HG02885 (cell line): Measurements from ENCODE around the gene TDP1.

Experiments used
- ATAC-seq: cut with Tn5 transposase; IDR thresholded peaks from one replicate; pipeline ENCODE4 v1.9.1; 2021; ENCODE audit warnings: mild to moderate bottlenecking; ENCODE audit not compliant: unreplicated experiment, poor library complexity

The TDP1 gene

DNA sequence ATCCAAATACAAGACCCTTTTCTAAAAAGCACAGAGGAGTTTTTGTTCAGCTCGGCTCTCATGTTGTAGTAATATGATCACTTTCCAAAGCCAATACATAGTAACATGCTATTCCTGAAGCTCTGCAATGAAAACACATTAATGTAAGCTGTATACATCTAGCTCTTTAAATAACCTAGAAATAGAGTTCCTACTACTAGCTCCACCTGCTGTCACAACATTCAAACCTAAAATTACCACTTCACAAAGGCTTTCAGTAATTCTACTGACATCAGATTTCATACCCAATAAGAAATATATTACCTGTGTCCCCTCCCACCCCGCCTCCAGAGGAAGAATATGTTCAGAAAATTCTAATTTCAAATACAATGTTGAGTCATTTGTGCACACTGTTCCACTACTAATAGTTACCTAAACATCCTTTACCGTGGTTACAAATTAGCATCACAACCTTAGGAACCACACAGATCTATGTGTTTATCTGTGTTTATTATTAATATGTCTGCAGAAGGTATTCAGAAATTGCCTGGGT, 19.0 kb upstream of the TDP1 start:
- no peak for ATAC-seq

- no peak for ATAC-seq
These were observed 13.8 kb upstream of the TDP1 start for GRCh38 chr14:89941830-89942377.

- ATAC-seq, result no peak
These were observed 8.4 kb upstream of the TDP1 start for GRCh38 chr14:89947344-89947743.

GRCh38 chr14:89952576-89952975, 3.2 kb upstream of the TDP1 start:
- ATAC-seq, result no peak

GRCh38 chr14:89953602-89954001, 2.1 kb upstream of the TDP1 start:
- ATAC-seq, result no peak

DNA sequence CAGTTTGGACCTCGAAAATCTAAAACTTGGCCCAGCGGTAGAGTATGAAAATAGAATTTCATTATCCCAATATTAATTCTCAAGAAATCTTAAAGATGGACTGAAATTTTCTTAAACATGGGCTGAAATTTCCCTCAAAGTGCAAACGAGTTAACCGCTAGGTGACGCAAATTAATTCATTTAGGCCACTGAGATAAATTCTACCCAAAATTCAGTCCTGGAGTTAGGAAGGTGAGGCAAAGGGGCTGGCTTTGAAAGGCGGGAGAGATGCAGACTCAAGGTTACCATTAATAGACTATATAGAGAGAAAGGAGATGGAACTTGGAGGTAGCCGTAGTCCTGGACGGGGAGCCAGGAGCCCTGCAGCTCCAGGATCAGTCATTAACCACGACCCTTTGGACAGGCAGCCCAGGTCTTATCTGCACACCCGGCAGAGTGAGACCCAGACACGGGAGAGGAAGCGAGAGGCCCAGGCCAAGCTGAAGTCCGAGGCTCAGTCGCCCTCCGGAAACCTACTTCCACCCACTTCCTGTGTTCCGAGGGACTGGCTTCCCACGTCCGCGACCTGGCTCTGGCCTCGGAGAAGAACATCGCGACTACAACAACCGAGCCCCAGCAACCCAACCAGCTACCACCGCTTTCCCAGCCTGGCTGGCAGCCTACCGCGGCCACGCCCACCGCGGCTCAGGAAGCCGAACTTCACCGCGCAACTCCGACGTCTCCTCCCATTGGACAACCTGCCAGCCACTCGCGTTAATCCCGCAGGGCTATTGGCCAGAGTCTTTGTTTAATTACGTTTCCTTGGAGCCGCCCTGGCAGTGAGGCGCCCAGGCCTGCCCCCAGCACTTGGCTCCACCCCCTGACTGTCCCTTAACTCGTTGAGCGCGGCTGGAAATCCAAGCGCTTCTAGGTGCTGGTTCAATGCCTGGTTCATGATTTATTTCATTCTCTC, 1.4 kb upstream of the TDP1 start, which contains the start of gene EFCAB11:
TSS of gene EFCAB11 (minus strand) at position 661 of the 952 bp plus-strand sequence. CDS start at position 591, 70 bp downstream.
- peak; percentile 85 for ATAC-seq

- ATAC-seq, result peak; percentile 21
These were observed 544 bp upstream of the TDP1 start for GRCh38 chr14:89955022-89955744.

DNA sequence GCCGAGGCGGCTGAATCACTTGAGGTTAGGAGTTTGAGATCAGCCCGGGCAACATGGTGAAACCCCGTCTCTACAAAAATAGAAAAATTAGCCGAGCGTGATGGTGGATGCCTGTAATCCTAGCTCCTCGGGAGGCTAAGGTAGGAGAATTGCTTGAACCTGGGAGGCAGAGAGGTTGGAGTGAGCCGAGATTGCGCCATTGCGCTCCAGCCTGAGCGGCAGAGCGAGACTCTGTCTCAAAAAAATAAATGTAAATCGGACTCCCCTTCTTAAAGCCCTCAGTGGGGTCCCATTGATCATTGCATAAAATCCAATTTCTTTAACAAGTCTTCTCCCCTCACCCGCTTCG, 908 bp downstream of the TDP1 start:
- no peak for ATAC-seq

- no peak for ATAC-seq
These were observed 1.6 kb downstream of the TDP1 start for GRCh38 chr14:89957376-89957775.

- no peak for ATAC-seq
These were observed 2.1 kb downstream of the TDP1 start for GRCh38 chr14:89957791-89958190.

DNA sequence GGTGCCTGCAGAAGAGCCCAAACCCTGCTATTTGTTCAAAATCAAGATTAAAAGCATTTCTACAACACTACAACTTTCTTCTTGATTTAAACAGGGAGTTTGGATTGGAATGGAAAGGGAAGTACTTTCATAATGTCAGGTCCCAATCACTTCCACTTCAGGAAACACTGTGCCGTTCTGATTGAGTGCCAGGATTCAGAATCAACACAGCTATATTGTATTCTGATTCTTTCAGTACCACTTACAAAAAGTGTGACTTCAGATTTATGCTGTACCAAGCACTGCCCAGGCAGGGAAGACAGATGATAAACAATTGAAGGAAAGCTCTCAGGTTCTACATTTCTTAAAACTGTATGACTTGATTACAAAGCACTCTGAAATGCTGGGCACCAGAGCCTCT, 3.2 kb downstream of the TDP1 start:
- ATAC-seq, result no peak

DNA sequence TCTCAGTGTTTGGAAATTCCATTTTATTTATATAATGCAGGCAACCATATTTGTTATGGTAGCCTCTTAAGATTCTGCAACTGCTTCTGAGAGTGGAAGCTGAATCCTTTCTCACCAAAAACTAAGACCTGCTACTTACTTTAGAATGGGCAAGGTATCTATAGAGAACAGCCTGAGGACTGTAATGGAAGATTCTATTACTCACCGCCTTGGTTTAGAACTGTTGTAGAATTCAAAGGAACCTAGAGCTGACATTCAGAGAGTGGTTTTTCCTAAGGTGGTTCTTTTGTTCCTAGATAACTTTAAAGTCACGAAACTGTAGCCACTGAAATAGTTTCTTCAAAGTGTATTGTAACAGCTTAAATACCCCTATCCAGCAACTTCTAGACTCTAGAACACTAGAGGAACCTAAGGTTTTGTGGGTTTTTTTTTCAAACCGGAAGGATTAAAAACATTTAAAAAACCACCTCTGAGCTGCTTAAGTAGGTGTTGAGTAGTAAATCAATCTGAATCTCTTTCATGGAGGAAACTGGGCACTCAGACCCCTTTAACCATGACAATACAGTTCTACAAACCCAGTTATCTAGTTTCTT, 4.2 kb downstream of the TDP1 start:
- no peak for ATAC-seq

DNA sequence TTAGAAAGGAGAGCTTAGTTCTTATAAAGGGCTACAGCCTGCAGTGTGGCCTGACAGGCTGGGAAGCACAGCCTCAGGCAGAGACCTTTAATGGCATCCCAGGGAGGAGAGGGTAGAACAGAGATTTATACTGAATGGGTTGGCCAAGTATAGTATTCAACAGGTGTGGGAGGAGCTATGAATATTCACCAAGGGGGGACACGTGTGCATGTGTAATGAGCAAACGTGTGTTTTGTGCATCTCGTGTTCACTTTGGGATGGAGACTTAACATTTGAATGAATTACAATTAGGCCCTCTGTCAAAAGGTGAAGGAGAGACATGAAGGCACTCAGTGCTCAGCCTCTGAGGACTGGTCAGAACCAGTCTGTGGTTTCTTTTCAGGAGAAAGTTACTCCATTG, 5.2 kb downstream of the TDP1 start:
- ATAC-seq, result no peak

- no peak for ATAC-seq
These were observed 7.7 kb downstream of the TDP1 start for GRCh38 chr14:89963288-89963978.

DNA sequence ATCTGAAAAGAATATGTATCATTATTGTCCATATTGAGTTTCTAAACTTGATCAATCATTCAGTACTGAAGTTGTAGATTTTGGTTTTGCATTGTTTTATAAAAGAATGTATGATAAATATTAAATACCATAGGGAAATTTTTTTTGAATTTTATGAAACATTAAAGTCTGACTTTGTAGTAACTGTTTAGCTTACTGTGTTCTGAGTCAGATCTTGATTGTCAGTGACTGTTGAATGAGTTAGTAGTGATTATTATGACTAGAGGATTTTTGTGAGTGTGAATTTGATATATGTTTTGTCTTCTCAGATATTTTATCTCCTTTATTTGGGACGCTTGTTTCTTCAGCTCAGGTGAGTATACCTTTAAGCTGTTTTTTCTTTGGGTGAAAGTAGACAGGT, 10.1 kb downstream of the TDP1 start:
- no peak for ATAC-seq

DNA sequence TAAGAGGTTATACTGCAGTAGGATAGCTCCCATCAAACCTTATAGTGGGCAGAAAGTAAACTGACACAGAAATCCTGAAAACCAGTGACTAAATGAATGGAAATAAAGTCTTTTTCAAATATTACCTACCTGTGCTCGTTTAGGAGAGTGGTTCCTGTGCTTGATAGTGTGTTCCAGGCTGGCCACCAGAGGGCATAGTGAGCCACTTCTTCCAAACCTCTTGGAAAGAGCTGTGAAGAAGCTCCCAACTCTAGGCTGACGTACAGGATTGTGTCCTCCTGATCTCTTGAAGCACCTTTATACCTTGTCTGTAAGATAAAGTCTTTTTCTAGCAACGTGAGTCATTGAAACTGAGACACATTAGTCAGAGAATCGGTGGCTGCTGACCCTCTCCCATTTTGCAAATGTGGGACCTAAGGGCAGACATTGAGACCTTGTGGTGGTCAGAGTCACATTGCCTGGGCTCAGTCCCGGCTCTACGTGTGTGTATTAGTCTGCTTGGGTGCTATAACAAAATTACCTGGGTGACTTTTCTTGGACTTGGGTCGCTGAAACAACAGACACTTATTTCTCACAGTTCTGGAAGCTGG, 17.6 kb downstream of the TDP1 start:
- ATAC-seq, result no peak

DNA sequence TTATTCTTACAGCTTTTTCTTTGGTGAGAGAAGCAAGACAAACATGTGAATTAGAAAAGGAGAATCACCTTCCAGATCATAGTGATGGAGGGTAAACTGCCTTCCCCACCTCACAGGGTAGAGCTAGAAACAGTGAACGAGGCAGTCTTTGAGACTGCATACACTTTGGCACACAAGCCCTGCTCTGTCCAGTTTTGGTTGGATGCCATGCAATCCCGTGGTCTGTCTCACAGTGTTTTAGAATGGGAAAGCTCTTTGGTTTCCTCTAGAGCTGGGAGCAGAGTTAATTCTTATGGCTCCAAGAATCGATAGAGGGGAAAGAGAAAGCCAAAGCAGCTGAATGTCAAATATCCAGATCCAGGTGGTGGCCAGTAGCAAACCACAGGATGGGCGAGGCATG, 21.9 kb downstream of the TDP1 start:
- ATAC-seq, result no peak

GRCh38 chr14:89978656-89979055, 22.9 kb downstream of the TDP1 start:
- ATAC-seq, result no peak

- ATAC-seq, result no peak
These were observed 27.6 kb downstream of the TDP1 start for GRCh38 chr14:89983375-89983774.
